ENCODE data around the gene HMGB3. TPM values are rescaled to one million over a fixed set of nuclear protein-coding genes. Genes with fewer than 3 reads are reported as not detected.
A peak's percentile ranks its signal among the peaks of the same experiment; 100 is the strongest.

Gene HMGB3
- total and polyA plus RNA-seq, 4 donors, result 9.2 to 46.7 (median 13.2) TPM

GRCh38 chrX:151006410-151007109 lies 23.4 kb downstream of the HMGB3 start:
- 64% methylated on average over 4 of the region's 4 CpGs for WGBS
- no peak overlapping the region for H3K4me3 ChIP-seq (ENCODE audit: low read depth in 1 of 3, low read length in 3 of 3)
- peaks cover 0 to 3% (median 0%) of the 10 kb centered on the region in 4 donors for H3K4me1 ChIP-seq (ENCODE audit: control insufficient read depth in 4 of 4, insufficient read depth in 4 of 4, low read length in 3 of 4)
- H3K27me3 ChIP-seq (ENCODE audit: control insufficient read depth in 4 of 4, insufficient read depth in 4 of 4, low read length in 3 of 4), result no peaks in the 10 kb centered on the region
- no peak for DNase-seq (ENCODE audit: low spot score)
- no peaks in the 10 kb centered on the region for H3K36me3 ChIP-seq (ENCODE audit: control insufficient read depth in 4 of 4, insufficient read depth in 3 of 4, low read depth in 1 of 4, low read length in 3 of 4)
- H3K27ac ChIP-seq (ENCODE audit: low read depth in 1 of 2, low read length in 2 of 2), result no peak overlapping the region
- H3K9ac ChIP-seq (ENCODE audit: low read depth in 1 of 2, low read length in 2 of 2), result no peak overlapping the region
- H3K9me3 ChIP-seq (ENCODE audit: control insufficient read depth in 4 of 4, low read length in 3 of 4), result peaks cover 0 to 4% (median 0%) of the 10 kb centered on the region in 4 donors
- TF ChIP-seq FOXA1 (IDR thresholded peaks at IDR 0.05) (no peak), ZBTB33 (IDR thresholded peaks at IDR 0.05) (no peak), JUND (IDR thresholded peaks at IDR 0.05) (no peak), TAF1 (conservative IDR thresholded peaks at IDR 0.05) (no peak), HNF4A (conservative IDR thresholded peaks at IDR 0.05) (peak in 1 of 2 donors; percentile 19), RXRA (IDR thresholded peaks at IDR 0.05) (peak in 1 of 2 donors; percentile 9), ATF3 (IDR thresholded peaks at IDR 0.05) (no peak), YY1 (IDR thresholded peaks at IDR 0.05) (no peak), MAX (IDR thresholded peaks at IDR 0.05) (no peak), EGR1 (IDR thresholded peaks at IDR 0.05; ENCODE audit: low read depth in 2 of 2) (no peak), SP1 (IDR thresholded peaks at IDR 0.05) (no peak), REST (IDR thresholded peaks at IDR 0.05) (no peak), HNF4G (IDR thresholded peaks at IDR 0.05) (no peak), CTCF (IDR thresholded peaks at IDR 0.05; ENCODE audit: low read depth, low read length, missing input control) (no peak), FOXA2 (IDR thresholded peaks at IDR 0.05) (no peak), NR2F2 (IDR thresholded peaks at IDR 0.05) (no peak), RAD21 (IDR thresholded peaks at IDR 0.05) (no peak), GABPA (IDR thresholded peaks at IDR 0.05 in 1 of 2, conservative IDR thresholded peaks at IDR 0.05 in 1 of 2) (no peak)

Data from liver (tissue), 9 donors.